A673 (cell line): ENCODE measurements around the gene UBE2B.

Experiments
- EZH2 ChIP-seq: fragments of 200-600 bp; sonication (generic); IDR thresholded peaks from 2 replicates; pipeline ENCODE4 v1.6.1; 2017; ENCODE audit warnings: borderline replicate concordance, low read depth, mild to moderate bottlenecking, mixed read lengths, antibody characterized with exemption, low read length; ENCODE audit not compliant: poor library complexity, severe bottlenecking
- TF ChIP-seq, protein P1 (sequence below): fragments of 300-800, 200-600 bp; sonication (generic); conservative IDR thresholded peaks from 2 replicates; pipeline ENCODE4 v1.5.1; 2017; ENCODE audit warnings: low read depth, mild to moderate bottlenecking, antibody characterized with exemption, low read length, moderate library complexity, mixed read lengths

DNA sequence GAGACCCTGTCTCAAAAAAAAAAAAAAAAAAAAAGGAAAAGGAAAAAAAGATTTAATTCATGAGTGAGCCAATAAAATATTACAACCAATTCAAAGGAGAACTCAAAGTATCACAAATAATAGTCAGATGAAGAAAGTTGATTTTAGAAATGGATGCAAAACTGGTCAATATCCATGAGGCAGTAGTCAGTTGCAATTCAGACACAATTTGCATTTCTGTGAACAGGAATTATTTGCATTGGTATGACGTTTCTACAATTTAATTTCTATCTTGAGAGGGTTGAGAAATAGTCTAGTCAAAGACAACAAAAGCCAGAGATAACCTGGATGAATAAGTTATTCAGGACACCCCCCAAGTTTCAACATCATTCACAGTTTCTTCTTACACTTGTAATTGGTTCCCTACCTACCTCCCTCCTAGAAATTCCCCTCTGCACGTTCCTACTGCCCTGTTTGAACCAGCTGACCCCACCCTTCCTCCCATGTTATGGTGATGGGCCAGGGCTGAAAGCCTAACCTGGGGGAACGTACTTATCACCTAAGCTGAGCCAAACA lies 68.9 kb downstream of the UBE2B start:
- TF ChIP-seq, protein P1, sequence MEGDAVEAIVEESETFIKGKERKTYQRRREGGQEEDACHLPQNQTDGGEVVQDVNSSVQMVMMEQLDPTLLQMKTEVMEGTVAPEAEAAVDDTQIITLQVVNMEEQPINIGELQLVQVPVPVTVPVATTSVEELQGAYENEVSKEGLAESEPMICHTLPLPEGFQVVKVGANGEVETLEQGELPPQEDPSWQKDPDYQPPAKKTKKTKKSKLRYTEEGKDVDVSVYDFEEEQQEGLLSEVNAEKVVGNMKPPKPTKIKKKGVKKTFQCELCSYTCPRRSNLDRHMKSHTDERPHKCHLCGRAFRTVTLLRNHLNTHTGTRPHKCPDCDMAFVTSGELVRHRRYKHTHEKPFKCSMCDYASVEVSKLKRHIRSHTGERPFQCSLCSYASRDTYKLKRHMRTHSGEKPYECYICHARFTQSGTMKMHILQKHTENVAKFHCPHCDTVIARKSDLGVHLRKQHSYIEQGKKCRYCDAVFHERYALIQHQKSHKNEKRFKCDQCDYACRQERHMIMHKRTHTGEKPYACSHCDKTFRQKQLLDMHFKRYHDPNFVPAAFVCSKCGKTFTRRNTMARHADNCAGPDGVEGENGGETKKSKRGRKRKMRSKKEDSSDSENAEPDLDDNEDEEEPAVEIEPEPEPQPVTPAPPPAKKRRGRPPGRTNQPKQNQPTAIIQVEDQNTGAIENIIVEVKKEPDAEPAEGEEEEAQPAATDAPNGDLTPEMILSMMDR: no peak
- TF ChIP-seq EZH2: no peak
